Nucleus accumbens (tissue), 56 donors: ENCODE data around the gene SHISAL1.
A peak's percentile ranks its signal among the peaks of the same experiment; 100 is the strongest.

ENCODE experiments used
- DNase-seq, 56 donors: peaks; one replicate each; lab custom pipeline; 2025; lab: John Stamatoyannopoulos, UW

SHISAL1 gene

DNA sequence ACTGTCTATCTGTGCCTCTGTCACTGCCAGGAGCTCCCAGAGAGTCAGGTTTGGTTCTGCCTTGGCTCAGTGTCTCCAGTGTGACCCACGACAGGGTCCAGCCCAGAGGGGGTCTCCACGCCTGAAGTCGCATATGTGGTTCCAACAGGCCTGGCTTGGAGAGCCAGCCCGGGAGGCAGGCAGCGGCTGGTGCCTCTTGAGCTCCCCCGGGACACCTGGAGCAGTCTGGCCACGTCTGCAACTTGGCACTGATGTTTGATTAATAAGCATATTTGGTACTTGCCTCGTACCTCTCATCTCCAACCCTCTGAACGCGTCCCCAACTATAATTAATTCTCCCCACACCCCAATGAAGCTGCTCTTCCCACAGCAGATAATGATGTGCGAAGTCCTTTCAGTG lies 31.7 kb upstream of the SHISAL1 start:
- no peak for DNase-seq

- DNase-seq = no peak
Measured at GRCh38 chr22:44342347-44342956, 29.7 kb upstream of the SHISAL1 start.

- no peak for DNase-seq
Measured at GRCh38 chr22:44341431-44342346, 28.9 kb upstream of the SHISAL1 start.

DNA sequence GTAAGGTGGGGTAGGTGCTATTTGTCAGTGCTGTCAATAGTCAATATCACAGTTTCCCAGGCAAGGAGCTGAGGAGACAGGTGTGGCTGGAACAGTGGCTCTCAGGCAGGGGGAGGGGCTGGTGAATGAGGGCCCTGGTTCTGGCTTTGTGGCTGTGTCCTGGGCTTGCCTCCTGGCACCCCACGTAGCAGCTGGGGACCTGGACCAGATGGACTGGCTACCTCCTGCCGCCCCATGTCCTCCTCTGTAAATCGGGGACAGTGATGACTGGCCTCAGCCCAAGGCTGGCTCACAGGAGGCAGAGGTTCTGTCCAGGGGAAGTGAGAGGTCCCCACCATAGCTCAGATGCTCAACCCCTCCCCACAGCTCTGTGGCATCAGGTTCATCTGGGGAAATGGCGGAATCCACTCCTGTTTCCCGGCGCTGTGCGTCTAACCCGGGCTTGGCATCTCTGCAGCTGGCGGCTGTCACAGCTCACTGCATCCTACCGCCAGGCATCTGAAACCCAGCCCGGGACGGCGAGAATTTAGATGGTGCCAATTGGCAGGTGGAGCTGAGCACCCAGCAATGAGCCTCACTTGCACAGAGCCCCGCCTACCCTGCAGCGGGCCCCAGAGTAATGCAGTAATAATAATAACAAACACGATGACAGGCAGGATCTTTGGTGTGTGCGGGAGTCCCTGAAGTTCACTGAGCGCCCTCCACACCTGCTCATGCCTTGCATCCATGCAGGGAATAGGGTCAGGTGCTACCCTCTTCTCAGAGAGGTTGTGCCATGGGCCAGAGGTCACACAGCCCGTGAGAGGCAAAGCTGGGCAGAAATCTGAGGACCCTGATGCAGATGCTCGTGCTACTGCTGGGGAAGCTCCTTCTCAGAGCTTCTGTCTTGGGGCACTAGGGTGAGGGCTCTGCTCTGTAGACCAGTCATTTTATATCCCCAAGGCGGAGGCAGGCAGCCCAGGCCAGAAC lies 27.8 kb upstream of the SHISAL1 start:
- peak in 1 of 56 donors; percentile 17 for DNase-seq

DNA sequence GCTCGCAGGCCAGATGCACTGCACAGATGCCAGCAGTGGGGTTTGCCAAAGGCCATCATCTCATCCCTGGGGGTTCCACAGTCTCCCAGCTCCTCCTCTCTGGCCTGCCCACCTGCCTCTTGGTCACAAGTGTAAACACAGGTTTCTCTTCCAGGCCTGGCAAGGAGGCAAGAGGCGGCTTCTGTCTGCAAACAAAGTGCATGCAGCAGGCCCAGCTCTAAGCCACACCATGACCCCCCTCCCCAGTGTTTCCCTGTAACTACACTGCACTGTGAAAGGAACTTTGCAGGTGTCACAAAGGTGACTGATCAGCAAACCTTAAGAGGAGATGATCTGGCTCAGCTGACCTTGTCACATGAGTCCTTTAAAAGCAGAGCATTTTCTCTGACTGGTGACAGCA lies 26.2 kb upstream of the SHISAL1 start:
- no peak for DNase-seq

DNA sequence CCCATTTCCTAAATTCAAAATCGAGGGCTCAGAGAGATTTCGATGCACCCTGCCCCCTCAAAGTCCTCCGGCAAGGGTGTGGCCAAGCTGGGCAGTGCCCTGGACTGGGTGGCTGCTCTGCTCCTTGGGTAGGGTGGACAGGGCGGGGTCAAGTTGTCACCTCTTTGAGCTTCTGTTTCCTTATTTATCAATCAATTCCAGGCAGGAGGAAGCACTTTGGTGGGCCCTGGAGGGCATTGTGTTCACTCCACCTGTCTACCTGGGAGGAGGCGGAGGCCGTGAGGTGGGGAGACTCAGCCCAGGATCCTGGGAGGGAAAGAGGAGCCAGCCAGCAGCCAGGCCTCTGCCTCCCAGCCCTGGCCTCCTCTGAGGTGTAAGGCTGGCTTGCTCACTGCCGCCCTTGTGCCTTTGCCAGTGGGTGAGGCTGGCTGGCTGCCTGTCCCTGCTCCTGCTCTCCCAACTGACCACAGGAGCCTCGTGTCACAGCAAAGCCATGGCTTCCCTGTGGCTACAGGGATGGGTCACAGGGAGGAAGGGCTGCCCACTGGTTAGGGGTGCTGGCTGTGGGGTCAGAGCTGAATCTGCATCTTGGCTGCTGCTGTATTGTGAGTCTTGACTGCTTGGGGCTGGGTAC lies 25.5 kb upstream of the SHISAL1 start:
- peak in 1 of 56 donors; percentile 31 for DNase-seq

DNA sequence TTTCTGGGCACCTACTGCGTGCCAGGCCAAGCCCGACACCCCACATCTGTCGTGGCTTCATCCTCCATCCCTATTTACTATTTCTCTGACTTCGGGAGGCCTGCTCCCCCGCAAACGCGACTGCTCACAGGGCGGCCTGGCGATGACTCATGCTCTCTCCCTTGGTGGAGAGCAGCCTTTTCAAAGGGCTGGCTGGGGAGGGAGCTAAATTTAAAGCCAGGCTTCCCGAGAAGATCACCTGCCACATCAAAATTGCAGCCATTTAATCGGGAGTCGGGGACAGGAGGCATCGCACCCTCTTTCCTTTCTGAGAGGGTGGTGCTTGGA lies 24.9 kb upstream of the SHISAL1 start:
- peak in 23 of 56 donors; percentile 3 to 65 (median 35) for DNase-seq

GRCh38 chr22:44336962-44337677 lies 24.4 kb upstream of the SHISAL1 start:
- DNase-seq = peak in 4 of 56 donors; percentile 5 to 43 (median 36)

DNA sequence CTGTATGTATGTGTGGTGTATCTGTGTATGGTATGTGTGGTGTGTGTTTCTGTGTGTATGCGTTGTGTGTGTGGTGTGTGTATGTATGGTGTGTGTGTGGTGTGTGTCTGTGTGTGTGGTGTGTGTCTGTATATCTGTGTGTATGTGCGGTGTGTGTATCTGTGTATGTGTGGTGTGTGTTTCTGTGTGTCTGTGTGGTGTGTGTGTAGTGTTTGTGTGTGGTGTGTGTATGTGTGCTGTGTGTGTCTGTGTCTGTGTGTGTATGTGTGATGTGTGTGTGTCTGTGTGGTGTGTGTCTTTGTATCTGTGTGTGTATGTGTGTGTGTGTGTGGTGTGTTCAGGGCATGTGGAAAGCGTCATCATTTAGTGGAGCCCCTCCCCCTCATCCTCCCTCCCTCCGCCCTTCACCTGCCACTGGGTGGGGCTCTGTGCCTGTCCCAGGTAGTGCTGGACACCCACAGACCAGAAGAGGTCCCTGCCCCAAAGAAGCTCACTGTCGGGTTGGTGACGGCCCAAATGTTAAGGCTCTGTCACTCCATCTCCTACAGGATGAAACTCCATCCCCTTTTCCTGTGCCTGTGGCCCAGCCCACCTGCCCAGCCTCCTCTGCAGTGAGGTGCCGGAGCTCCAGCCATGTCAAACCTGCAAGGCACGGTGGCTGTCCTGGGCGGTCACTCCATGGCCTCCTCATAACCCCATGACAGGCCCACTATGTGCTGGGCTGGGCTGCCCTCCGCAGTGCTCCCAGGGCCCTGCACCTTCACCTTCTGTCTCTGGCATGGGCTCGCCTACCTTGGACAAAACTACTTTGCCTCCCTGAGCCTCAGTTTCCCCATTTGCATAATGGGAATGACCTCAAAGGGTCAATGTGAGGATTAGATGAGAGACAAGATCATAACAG lies 23.4 kb upstream of the SHISAL1 start:
- no peak for DNase-seq

- no peak for DNase-seq
Measured at GRCh38 chr22:44335066-44335839, 22.5 kb upstream of the SHISAL1 start.

- DNase-seq = no peak
Measured at GRCh38 chr22:44333847-44334635, 21.3 kb upstream of the SHISAL1 start.

DNA sequence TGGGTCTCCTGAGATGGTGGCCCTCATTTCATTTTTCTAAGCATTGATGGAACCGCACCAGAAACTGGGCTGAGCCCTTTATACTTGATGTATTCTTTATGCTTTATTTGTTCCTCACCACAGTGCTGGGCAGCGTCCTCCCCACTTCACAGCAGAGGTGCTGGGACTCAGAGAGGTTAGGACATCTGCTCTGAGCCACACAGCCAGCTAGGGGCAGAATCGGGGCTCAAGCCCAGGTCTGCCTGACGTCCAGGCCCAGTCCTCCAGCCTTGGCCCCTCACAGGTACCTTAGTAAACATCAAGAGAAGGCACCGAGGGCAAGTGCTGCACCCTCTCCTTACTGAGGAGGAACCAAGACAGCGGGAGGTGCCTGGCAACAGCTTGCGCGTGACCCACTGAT lies 20.2 kb upstream of the SHISAL1 start:
- no peak for DNase-seq

DNA sequence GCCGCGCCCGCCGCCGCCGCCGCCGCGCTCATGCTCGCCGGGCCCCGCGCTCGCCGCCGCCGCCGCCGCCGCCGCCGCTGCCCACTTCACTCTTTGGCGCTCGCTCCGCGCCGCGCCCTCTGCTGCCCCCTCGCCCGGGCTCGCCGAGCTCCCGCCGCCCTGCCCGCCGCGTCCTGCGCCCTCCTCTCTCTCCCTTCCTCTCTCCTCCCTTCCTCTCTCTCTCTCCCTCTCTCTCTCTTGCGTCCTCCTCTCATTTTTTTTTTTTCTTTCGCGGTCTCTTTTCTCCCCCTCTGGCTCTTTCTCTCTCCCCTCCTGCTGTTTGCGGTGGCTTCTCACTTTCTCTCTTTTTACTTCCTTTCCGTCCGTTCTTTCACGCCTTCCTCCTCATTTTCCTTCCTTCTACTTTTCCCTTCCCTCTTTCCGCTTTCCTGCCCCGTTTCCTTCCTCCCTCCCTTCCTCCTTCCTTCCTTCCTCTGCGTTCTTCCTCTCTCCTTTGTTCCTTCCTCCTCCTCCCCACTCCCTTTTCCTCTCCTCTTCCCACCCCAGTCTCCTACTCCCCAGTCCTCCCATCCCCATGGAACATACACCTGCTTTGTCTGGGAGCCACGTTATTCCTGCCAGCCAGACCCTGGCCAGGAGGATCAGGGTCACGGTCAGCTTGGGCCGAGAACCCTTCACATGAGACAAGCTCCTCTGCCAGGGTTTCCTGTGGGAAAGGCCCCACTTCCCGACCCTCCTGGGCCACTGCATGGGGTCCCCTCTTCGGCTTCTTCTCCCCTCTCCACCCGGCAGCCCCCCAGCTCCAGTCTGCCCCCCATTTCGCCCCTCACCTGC lies 19.3 kb upstream of the SHISAL1 start:
- DNase-seq = peak in 1 of 56 donors; percentile 40

DNA sequence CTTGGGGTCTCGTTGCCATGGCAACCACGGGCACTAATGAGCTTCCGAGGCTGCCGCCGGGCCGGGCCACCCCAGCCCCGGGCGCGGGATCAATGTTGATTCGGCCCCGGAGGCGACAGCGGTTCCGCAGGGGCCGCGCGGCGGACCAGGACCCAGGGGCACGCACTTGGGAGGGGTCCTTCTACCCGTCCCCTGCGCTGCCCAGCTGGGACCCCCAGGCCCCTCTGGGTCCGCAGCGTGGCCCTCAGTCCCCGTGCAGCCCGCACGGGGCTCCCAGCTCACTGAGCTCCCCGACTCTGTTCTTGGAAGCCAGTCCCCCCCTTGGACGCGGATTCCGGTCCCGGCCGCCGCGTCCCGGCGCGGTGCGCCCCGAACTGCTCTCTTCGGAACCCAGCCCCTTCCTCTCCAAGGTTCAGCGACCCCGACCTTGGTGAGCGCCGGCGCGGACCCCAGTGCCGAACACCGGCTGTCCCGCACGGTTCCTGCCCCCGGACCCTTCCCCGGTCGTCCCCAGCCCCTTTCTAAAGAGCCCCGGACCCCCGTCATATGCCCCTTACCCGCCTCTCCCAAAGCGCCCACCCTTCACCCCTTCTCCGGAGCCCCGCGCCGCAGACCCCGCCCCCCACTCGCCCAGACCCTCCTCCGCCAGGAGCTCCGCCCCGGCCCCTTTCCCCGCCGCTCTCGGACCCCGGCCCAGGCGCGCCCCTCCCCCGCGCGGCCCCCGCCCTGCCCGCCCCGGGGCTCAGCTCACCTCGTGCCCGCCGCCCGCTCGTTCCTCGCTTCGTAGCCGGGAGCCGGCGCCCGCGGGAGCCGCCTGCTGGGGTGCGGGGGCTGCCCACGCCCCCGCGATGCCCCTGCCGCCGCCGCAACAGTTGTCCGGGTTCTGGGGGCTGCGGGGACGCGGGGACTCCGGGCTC lies 18.3 kb upstream of the SHISAL1 start:
- DNase-seq = peak in 1 of 56 donors; percentile 38

DNA sequence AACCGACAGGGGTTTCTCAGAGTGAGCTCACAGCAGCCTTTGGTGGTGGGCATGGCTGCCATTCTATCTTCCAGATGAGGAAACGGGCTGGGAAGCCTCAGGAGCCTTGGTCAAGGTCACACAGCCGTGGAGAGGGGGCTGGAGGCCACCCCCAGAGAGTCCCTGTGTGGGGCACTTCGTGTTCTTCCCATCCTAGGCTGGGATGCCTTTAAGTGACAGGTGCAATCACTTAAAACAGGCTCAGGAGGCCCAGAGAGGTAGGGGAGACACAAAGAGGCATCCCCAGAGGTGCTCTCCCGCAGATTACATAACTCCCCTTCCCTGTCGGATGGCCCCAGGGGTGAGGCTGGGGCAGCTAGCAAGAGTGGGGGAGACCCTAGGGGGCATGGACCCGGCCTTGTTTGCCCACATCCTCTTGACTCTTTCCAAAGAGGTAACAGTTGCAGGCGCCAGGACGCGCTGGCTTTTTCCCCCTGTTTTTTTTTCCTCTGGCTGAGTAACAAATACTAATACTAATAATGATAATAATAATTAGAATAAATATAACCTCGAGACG lies 17.5 kb upstream of the SHISAL1 start:
- DNase-seq = no peak
